GM18868 (cell line): ENCODE results near the gene PPP1R17.

ENCODE experiments used
- ATAC-seq: cut with Tn5 transposase; IDR thresholded peaks from one replicate; pipeline ENCODE4 v1.9.1; 2021; ENCODE audit warnings: mild to moderate bottlenecking, moderate library complexity; ENCODE audit not compliant: unreplicated experiment

PPP1R17 gene

DNA sequence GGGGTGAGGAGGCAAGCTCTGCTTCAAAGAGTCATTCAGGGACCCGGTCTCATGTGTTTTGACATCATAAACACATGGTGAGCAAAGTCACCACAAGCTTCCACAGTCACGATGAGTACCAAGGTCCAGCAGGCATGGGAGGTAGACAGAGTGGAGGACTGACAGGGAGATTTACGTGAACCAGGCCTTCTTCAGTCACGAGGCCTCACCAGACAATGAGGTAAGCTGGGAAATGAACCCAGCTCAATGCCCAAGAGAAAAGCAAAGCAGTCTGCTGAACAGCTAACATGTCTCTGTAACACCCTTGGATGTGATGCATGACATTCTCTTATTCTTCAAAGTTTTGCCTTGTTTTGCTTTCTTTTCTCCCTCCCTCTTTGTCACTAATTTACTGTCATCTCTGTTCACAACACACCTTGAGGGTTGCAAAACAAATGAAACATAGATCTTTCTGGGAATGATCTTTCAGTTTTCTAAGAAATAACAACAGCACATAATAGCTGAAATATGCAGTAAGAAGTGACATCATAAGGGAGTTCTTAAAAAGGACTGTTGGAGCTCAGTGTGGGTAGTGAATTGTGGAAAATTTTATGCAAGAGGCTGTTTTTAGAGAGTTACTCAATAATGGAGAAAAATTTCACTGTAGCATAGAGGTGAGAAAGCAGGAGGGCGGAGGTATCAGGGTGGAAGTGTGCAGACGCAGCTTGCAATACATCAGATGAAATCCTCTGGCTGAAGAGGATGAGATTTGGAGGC, 9.0 kb downstream of the PPP1R17 start:
- peak; percentile 63 for ATAC-seq

DNA sequence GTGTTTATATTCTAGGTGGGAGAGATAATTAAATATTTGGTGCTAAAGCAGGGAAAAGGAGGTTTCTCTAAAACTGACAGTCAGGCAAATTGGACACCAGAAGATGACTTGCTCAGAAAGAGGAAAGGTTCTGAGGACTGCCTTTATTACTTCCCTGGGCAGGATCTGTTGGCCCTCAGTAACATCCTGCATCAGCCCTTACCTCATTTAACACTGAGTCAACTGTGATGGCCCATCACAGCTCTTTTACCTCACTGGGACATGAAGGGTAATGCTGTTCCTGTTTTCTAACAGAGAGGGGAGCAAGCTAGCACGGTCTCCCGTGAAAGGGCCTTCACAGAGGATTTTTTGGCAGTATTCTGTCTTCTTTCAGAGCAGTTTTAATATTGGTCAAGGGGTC, 12.0 kb downstream of the PPP1R17 start:
- no peak for ATAC-seq

DNA sequence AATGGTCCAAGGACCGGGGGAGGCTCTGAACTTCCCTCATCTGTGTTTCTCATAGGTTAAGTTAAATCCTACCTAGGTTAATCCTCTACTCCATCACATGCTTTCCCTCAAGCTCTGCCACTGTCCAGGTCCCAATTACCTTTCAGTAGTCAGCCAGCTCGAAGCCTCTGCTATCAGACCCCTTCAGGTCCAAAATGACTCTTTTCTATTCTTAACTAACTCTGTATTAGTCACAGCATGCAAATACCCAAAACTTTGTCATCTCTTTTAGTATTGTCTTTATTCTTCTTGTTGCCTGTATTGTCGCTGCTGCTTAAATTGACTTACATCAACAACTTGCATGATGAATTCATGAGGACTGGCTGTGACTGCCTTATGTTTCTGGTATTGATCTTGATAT, 15.3 kb downstream of the PPP1R17 start:
- ATAC-seq: no peak

DNA sequence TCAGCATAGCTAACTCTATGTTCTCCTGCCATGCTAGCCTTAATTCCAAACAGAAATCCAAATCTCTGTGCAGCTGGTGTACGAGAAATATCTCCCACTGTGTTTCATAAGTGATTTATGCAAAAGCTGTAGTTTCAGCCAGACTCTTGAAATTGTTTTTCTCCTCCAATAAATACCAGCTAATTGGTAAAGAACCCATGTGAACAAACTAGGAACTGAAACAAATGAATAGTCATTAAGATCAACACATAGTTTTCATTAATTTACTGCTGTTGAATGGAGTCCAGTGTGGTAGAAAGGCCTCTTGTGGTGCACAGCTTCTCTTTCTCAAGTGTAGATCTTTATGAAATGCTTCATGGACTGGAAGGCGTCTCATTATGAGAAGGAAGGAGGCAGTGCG, 18.4 kb downstream of the PPP1R17 start:
- peak; percentile 69 for ATAC-seq

DNA sequence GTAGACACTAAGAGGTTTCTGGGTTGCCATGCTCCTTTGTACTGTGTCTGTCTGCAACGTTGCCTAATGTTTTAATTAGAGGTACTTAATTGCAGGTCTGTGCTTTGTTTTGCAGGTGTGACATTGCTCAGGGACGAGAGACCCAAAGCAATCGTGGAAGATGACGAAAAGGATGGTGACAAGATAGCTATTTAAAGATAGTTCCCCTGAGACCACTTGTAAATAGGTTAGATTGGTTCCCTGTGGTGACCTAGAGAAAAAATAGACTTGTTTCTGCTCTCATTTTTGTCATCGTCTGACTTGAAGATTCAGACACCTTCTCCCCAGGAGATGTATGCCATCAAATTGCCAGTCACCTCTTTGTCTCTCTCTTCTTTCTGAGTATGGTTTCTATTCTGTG, 20.1 kb downstream of the PPP1R17 start:
- peak; percentile 33 for ATAC-seq

DNA sequence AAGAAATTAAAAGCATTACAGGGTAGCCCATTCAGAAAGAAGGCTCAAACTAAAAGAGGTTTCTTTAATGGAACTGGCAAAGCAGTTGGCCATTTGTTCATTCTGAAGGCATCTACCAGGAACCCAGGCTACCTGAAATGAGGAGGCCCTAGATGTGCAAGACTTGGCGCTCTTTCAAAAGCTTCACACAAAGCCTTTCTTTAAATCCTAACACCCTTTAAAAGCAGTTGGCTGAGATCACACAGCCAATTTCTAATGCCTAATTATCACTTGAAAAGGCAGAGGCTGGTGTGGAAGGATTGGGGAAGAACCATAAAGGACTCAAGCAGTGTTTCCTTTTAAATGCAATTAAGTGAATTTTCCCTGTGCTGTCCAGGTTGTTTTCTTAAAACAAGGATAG, 23.2 kb downstream of the PPP1R17 start:
- ATAC-seq: no peak

DNA sequence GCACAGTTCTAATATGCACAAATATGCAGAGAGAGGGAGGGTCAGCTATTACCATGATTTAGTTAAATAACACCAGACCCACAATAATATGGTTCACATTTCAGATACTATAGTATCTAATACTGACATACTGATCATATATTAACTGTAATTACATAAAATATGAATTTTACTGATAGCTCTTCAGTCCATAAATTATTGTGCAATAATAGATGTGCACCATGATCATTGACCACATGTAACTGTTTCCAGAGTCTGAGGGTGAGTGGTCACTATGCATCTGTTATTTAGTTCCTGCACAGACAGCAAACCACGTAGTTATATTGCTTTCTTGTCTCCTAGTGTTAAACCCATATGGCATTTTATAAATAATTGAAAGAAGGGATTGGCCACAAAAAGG, 29.3 kb downstream of the PPP1R17 start:
- ATAC-seq: no peak

DNA sequence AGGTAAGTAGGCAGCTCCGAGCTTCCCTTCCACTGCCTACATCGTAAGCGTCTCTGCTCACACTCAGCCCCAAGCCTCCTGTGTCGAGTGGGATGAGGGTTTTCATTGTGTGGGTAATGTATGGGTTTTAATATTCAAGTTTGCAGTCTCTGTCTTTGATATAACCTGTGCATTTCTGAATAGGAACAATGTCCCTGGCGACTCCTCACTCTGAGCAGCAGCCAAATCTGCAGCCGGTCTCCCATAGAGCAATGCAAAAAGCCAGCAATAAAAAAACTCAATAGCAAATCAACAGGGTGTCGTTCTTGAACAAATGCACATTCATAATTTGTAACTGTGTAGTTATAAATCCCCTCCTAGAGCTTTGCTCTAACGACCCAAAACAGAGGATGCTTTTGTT, 33.4 kb downstream of the PPP1R17 start:
- ATAC-seq: no peak

DNA sequence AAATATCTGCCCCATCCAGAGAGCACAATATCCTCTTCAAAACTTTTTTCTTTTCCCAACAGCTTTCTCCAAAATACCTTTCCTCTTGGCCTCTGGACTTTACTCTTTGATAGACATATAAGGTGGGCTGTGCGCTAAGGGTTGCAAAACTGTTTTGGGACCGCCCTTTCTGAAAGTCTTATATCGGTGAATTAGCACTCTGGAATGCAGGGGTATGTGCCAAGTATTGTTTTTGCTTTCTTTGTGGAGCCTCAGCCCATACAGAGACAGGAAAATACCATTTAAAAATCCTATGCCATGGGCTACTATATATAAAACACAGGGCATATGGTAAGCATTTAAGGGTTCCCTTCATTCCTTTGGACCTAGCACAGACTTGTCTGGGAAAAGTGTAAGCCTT, 37.7 kb downstream of the PPP1R17 start:
- no peak for ATAC-seq

DNA sequence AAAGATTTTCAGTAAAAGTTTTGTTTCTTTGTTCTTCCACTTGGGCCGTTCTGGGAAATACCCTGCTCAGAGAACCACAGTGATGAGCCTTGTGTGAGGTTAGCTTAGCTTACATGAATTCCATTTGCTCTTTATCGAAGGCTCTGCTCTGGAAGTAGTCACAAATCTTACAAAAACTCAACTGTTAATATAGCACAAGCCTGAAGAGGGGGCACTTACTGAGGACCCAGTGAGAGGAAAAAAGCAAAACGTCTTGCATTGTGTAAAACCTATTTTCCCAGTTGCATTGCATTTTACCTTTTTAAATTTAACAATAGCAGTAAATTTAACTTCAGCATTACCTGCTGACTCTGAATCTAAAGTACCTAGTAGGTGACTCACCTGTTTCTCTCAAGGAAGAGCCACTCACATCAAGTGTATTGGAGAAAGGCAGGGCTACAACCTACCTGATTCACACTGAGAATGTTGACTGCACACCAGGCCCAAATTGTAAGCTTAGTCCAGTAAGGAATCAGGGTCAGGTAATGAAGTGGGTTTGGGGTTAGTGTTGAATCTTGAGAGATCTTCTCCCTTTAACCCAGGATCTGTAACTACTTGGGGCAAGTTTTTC, 42.3 kb downstream of the PPP1R17 start:
- ATAC-seq: no peak

DNA sequence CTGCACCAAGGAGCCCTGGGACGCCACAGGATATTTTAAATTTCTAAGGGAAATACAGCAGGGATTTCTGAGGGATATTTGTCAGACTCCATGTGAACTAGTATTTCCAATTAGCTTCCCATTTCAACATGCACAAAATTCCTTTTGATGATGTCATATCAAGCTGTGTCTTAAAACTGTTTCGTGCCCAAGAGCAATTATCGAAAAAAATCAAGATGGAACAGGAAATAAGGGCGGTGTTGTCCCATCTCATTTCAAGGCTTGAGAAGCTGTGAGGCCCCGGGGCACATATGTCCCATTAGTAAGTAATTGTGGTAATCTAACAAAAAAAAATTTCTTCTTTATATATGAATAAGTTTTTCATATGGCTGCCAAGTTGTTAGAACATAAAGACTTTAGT, 47.4 kb downstream of the PPP1R17 start:
- ATAC-seq: no peak

DNA sequence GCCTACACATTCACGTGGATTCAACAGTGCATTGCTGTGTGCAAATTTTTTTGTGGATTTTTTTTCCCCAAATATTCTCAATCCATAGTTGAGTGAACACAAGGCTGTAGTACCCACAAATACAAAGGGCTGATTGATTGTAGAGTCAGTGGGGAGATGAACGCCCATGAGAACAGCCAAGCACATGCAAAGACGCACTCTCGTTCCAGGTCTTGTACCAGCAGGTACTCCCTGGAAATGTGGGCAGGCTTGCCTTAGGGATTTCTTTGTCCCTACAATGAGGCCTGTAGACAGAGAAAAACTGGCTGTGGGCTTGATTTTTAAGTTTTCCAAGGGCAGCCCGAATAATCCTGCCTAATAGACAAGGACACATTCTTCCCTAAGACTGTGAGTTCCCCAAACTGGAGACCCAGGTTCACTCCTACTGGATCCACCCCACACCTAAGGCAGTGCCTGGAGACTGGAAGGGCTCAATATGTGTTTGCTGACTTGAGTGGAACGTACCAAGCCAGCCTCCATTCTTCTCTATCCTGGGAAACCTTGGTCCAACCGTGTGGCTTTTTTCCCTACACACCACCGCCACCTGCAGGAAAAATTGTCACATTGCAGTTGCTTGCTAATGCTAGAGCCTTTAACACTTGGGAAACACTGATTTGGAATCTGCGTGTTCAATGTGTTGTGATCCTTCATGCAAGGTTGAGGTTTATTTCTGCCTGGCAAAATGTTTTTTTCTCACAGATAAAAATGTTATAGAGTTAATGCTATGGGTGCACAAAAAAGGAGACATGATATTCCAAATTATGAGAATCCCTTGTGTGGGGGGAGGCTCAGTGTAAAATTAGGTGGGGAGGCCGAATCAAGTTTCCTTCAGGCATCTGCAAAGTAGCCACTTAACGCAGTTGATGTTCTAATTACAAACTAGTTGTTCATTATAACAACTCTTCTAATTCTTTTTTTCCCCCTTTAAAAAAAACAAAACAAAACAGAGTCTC, 49.3 kb downstream of the PPP1R17 start:
- no peak for ATAC-seq

DNA sequence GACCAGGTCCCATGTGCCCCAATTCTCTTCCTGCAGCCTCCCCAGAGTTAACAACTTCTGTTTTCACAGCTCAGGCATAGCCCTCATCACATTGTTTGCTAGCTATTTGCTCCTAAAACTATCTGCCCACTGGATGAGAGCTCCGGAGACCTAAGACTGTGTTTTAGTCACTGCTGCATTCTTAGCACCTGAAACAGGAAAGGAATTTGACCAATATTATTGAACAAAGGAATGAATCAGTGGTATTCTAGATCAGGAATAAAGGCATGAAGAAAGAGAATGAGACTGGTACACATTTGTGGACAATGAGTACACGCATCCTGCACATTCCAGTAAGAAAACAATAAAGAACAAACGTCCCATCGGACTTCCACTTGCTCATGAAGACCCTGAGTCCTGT, 54.8 kb downstream of the PPP1R17 start:
- no peak for ATAC-seq

DNA sequence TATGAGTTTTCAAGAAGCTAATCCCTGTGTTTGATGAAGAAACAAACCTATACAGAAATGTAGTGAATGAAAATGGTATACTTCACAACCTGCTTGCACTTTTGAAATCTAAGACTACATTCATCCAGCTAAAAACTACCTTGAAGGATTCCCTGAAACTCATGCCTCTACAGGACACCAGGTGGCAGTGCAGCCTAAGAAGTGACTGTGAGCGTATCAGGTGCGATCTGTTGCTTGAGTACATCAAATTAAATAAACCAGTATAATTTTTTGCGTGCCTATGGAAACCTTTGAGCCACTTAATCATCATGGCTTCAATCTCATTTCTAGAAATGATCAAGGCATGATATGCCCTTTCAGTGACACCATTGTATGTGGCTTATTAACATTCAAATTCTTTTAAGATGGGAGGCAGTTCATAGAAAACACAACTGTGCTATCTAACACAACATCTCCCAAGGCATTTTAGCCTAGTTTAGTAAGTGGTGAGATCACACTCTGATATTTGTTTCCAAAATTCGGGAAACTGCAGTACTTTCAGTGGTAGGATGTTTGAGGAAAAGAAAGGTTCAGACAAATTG, 57.4 kb downstream of the PPP1R17 start:
- peak; percentile 72 for ATAC-seq

DNA sequence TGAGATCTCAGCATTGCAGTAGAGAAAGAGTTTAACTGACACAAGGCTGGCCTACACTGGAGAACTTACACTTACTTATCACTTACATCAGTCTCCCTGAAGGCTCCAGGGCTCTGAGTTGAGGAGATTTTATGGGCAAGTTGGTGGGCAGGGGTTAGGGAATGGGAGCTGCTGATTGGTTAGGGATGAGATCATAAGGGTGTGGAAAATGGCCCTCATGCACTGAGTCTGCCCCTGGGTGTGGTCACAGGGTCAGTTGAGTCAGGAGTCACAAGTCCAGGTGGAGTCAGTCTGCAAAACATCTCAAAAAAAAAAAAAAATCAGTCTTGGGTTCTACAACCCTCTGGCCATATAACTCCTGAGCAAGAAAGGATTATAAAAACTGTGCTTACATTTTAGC, 60.5 kb downstream of the PPP1R17 start:
- no peak for ATAC-seq

DNA sequence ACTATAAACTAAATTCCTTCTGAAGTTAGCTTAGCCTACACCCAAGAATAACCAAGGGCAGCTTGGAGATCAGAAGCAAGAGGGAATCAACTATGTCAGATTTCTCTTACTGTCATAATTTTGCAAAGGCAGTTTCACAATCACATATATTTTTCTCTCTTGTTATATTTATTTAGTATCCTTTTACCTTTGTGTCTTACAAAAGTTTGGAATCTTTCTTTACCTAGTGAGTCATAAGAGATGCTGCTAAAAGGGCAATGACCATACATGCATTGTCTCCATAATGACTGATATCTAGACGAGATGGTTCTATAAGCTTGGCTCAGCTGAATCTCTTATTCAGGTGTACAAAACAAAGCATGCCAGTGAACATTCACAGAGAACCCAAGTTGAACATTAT, 61.1 kb downstream of the PPP1R17 start:
- ATAC-seq: no peak

DNA sequence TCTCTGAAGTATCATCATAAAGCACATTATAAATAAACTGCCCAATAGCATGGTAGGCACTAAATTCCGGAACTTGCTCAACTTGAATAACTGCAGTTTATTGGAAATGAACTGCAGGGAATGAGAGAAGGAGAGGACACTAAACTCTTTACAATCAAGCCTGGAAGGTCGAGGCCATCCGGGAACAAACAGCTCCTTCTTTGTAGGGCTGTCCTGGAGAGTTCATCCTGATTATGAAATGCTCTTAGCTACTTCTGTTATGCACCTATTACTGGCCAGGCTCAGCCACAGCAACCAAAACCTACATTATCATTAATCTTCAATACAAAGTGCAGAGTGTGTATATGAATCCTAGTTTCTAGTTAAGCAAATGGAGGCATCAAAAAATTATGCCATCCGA, 64.7 kb downstream of the PPP1R17 start:
- ATAC-seq: no peak
